Measurements from ENCODE around the gene RBPJ.

Gene RBPJ

DNA sequence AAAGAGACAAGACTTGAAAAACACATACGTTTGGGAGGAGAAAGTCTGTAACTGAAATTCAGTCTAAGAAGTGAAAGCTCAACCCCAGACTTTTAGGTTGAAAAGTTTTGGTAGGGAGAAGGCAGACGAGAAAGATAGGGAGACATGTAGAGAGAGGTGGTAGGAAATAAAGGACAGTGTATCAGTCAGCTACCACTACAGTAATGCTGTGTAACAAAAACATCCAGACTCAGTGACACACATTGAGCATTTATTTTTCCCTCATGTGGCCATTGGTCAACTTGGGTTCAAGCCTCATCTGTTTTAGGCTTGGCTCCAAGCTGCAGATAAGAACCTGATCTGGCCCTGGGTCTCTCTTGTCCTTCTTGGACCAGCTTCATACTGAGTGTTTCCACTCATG lies 142.6 kb downstream of the RBPJ start:
- DNase-seq: no peak

GRCh38 chr4:26464420-26465095 lies 143.7 kb downstream of the RBPJ start:
- DNase-seq: no peak

GRCh38 chr4:26466578-26467270 lies 145.9 kb downstream of the RBPJ start:
- no peak for DNase-seq

DNA sequence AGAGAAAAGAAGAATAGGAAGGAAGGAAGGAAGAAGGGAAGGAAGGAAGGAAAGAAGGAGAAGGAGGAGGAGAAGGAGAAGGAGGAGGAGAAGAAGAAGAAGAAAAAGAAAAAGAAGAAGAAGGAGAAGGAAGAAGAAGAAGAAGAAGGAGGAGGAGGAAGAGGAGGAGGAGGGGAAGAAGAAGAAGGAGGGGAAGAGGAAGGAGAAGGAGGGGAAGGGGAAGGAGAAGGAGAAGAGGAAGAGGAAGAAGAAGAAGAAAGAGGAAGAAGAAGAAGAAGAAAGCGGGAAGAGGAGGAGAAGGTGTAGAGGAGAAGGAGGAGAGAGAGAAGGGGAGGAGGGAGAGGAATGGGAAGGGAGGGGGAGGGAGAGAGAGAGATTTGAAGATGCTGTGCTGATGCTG lies 146.9 kb downstream of the RBPJ start:
- DNase-seq: no peak

DNA sequence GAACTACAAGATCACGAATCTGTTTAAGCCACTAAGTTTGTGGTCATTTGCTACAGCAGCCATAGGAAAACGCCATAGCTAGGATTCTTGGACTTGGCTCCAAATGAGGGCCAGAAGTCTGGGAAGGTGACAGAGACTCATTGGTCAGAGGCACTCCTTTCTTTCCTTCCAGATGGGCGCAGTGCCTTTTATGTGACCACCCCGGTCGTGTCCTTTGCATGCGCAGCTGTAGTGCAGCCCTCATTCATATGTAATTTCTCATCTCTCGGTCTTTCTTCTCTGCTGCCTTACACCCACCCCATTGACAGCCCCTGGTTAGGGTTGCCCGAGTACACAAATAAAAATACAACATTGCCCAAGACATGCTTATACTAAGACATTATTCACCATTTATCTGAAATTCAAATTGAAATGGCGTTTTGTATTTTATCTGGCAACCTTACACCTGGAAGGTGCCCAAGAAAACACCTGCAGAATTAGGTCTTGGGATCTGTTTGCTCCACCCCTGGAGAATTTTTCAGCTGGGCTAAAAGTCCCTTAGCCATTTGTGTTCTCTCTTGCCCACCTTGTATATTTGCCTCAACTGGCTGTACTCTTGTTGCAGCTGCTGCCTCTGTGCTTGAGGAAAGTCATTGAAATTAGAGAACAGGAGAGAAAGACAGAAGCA lies 147.6 kb downstream of the RBPJ start:
- DNase-seq: no peak

- no peak for DNase-seq
Observed at GRCh38 chr4:26468977-26469376, 148.2 kb downstream of the RBPJ start.

DNA sequence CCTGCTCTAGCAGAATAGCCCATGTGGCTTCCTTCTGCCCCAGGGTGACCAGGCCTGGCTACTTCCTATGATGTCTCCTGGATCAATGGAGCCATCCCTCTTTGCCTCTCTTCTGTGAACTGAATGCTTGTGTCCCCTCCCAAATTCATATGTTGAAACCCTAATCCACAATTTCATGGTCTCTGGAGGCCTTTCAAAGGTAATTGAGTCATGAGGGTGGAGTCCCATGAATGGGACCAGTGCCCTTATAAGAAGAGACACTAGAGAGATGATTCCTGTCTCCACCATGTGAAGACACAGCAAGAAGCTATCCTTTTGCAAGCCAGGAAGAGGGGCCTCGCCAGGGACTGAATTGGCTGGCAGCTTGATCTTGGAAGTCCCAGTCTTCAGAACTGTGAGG lies 151.1 kb downstream of the RBPJ start:
- DNase-seq: no peak

- no peak for DNase-seq
Observed at GRCh38 chr4:26473893-26474292, 153.1 kb downstream of the RBPJ start.

DNA sequence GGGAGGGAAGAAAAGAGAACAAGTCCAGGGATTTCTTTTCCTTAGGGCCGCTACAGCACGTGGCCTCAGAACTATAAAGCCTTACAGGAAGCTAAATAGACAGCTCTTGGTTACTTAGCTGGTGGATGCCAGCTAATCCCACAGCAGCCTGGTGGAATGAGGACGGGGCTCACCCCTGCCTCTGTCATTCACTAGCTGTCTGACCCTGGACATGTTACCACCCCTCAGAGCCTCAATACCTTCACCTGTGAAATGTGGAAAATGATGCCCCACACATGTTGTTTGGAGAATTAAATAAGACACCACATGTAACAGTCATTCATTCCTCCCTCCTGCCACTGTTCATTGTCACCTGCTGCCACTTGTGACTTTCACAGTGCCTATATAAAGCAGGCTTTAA lies 153.7 kb downstream of the RBPJ start:
- DNase-seq: no peak

DNA sequence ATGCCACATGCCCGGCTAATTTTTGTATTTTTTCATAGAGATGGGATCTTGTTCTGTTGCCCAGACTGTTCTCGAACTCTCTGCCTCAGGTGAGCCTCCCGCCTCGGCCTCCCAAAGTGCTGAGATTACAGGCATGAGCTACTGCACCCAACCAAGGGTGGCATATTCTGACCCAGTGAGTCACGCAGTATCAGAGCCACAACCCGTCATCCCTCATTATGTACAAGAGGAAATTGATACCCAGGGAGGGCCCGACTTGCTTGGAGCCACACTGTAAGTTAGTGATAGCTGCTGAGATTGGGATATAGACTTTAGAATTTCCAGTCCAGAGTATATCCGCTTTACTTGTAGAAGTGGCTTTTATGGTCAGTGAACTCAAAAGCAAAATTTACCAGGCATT lies 154.9 kb downstream of the RBPJ start:
- no peak for DNase-seq

GRCh38 chr4:26476545-26476944 lies 155.7 kb downstream of the RBPJ start:
- DNase-seq: no peak

GRCh38 chr4:26478330-26478729 lies 157.5 kb downstream of the RBPJ start:
- no peak for DNase-seq

DNA sequence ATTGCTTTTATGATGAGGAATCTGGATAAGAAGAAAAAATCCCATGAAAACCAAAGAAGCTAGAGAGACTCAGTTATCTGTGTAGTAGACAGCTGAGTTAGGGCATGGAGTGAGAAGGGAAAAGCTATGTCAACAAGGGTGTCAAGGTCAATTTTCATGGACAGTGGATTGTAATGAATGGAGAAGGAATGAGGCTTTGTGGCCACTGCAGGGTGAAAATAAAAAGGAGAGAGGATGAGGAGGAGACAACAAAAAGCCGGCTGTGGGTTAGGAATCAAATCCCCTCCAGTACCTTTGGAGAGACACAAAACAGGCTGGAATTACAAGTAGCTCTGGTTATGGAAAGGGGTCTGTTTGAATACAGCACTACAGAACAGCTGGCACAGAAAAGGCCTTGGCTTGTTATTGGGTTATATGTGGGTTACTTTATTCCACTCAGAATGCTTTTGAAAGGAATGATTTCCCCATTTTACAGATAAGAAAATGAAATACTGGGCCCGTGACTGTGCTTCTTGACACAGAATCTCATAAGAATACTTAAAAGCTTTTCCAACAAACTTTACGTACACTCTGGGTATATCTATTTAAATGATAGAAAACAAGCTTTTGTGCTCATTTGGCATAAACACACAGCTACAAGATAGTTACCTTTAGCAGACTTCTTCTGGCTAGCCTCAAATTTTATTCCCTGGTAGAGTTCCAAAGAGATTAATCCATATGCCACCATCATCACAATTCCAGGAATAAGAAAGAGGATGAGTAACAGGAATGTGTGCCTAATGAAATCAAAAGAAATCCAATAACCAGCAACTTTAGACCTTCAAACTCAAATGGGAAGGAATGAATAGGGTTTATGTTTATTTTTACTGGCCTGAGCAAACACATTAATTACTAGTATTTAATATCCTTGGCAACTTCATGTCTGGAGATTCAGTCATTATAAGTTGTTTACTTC lies 162.0 kb downstream of the RBPJ start:
- DNase-seq: no peak

- no peak for DNase-seq
Observed at GRCh38 chr4:26484032-26484515, 163.3 kb downstream of the RBPJ start.

- DNase-seq: no peak
Observed at GRCh38 chr4:26484516-26484915, 163.7 kb downstream of the RBPJ start.
